ENCODE measurements around the gene CHST11. TPM values are rescaled to one million over a fixed set of nuclear protein-coding genes. Genes with fewer than 3 reads are reported as not detected.

CHST11 gene
- total RNA-seq, 1 donor from 2014 or later, result 11.4 TPM

GRCh38 chr12:104721039-104721405 is 264.3 kb downstream of the CHST11 start:
- Mint-ChIP-seq H3K27ac (no peak overlapping the region), H3K27me3 (no peaks in the 10 kb centered on the region), H3K4me1 (ENCODE audit: low read depth) (peaks cover 8% of the 10 kb centered on the region), H3K36me3 (ENCODE audit: insufficient read depth) (no peaks in the 10 kb centered on the region), H3K9me3 (ENCODE audit: low read depth) (no peaks in the 10 kb centered on the region), H3K4me3 (ENCODE audit: low read depth) (no peak overlapping the region)
- no peak for DNase-seq (ENCODE audit: low spot score, unreplicated experiment)
- no peak for TF ChIP-seq CTCF (IDR thresholded peaks at IDR 0.05; ENCODE audit: unreplicated experiment)

- H3K9me3 Mint-ChIP-seq (ENCODE audit: low read depth), result no peaks in the 10 kb centered on the region
- peaks cover 8% of the 10 kb centered on the region for H3K4me1 Mint-ChIP-seq (ENCODE audit: low read depth)
- no peaks in the 10 kb centered on the region for H3K27me3 Mint-ChIP-seq
- no peak for TF ChIP-seq CTCF (IDR thresholded peaks at IDR 0.05; ENCODE audit: unreplicated experiment)
- no peaks in the 10 kb centered on the region for H3K36me3 Mint-ChIP-seq (ENCODE audit: insufficient read depth)
- H3K4me3 Mint-ChIP-seq (ENCODE audit: low read depth), result no peak overlapping the region
- no peak for DNase-seq (ENCODE audit: low spot score, unreplicated experiment)
- no peak overlapping the region for H3K27ac Mint-ChIP-seq
Measured at GRCh38 chr12:104721936-104722335, 265.2 kb downstream of the CHST11 start.

DNA sequence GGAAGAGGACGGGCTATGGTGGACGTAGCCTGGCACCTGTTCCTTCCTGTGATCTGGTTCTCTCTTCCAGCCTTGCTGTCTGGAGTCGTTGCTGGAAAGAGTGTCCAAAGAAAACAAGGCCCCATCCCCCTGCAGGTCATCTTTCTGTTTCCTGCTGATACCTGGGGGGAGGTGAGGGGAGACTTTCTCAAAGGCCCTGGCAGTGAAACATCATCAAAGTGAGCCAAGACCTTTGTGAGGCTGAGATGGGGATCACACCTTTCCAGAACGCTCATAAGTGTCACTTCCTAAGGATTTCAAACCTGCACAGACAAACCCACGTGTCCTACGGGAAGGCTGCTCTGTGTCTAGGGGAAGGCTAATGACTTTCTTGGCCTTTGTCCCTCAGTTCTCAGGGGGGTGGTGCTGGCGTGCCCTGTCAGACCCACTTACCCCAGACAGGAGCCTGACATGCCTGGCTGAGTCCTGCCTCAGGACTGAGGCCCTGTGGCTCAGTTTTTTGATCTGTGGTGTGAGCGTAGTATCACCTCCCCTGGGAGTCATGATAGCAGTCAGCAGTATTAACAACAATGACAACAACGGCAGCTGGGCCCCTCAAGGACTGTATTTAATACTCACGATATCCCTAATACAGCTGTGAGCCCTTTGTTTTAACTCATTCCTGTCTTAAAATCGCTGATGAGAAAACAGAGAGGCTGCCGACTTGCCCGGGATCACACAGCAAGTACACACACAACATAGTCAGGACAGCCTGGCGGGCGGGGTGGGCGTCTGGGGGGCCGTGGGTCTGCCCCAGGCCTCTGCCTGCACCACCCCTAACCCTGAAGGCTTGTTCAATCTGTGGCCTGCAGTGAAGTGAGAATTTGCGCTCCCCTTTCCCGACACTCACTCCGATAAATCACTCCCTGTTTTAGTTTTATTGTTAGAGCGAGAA is 266.1 kb downstream of the CHST11 start:
- no peaks in the 10 kb centered on the region for H3K27me3 Mint-ChIP-seq
- DNase-seq (ENCODE audit: low spot score, unreplicated experiment), result no peak
- peak overlapping the region; percentile 71 for H3K27ac Mint-ChIP-seq
- no peak overlapping the region for H3K4me3 Mint-ChIP-seq (ENCODE audit: low read depth)
- no peaks in the 10 kb centered on the region for H3K36me3 Mint-ChIP-seq (ENCODE audit: insufficient read depth)
- no peak for TF ChIP-seq CTCF (IDR thresholded peaks at IDR 0.05; ENCODE audit: unreplicated experiment)
- no peaks in the 10 kb centered on the region for H3K9me3 Mint-ChIP-seq (ENCODE audit: low read depth)
- peaks cover 8% of the 10 kb centered on the region for H3K4me1 Mint-ChIP-seq (ENCODE audit: low read depth)

DNA sequence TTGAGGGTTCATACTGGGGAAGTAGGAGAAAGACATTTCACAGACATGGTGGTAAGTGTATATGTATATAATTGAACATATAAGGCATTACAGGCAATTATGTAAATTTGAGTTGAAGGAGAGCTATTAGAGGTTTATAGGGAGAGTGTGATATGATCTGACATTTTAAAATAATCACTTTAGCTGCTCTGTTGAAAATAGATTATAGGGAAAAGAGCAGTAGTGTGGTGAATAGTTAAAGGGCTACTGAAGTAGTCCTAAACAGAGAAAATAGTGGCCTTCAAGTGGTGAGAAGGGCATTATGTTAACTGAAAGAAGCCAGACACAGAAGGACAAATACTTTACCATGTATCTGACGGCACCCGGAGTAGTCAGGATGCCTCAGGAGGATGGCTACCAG is 267.1 kb downstream of the CHST11 start:
- peaks cover 8% of the 10 kb centered on the region for H3K4me1 Mint-ChIP-seq (ENCODE audit: low read depth)
- H3K4me3 Mint-ChIP-seq (ENCODE audit: low read depth), result no peak overlapping the region

More for the DNA sequence above, 267.1 kb downstream of the CHST11 start:
- H3K27ac Mint-ChIP-seq, result no peak overlapping the region
- H3K9me3 Mint-ChIP-seq (ENCODE audit: low read depth), result no peaks in the 10 kb centered on the region
- DNase-seq (ENCODE audit: low spot score, unreplicated experiment), result no peak
- H3K27me3 Mint-ChIP-seq, result no peaks in the 10 kb centered on the region
- no peak for TF ChIP-seq CTCF (IDR thresholded peaks at IDR 0.05; ENCODE audit: unreplicated experiment)
- no peaks in the 10 kb centered on the region for H3K36me3 Mint-ChIP-seq (ENCODE audit: insufficient read depth)
